ENCODE results near the gene SLC46A1. TPM values are rescaled to one million over a fixed set of nuclear protein-coding genes. Genes with fewer than 3 reads are reported as not detected.

Gene SLC46A1
- total RNA-seq, 1 donor from 2014 or later: 16.1 TPM

DNA sequence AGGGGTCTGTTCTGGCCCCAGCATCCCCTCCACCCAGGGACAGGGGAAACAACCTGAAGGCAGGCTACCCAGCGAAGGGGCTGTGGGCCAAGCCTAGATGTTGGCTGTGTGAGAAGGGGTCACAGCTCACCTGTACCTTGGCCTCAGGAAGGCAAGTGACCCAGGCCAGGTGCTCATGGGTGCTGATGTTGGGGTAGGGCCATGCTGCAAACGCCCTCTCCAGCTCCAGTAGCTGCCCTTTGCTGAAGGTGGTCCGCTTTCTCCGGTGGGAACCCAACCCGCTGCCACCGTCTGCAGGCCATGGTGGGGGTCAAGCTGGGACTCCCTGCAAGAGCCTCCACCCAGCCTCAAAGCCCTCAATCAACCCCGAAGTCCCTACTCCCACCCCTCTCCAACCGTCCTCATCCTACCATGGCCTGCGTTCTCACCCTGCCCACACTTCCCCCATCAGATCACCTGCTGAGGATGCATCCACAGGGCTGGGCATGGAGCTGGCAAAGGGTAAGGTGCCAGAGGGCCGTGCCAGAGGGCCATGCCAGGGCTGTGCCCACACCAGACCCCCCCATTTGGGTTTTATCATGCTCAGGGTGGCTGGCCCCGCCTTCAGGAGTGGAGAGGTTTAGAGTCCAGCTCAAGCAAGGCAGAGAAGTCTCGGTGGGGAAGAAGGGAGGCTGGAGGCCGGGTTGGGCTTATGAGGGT lies 41.2 kb downstream of the SLC46A1 start, which contains the start of gene SEBOX:
Gene SEBOX, minus strand, starts transcription at position 535 of the 699 bp plus-strand sequence. Its CDS starts 48 bp downstream, at position 487.
- Mint-ChIP-seq H3K36me3 (ENCODE audit: insufficient read depth) (peaks cover 8% of the 10 kb centered on the region), H3K9me3 (ENCODE audit: low read depth) (no peaks in the 10 kb centered on the region), H3K4me1 (ENCODE audit: low read depth) (peaks cover 21% of the 10 kb centered on the region), H3K27me3 (no peaks in the 10 kb centered on the region), H3K27ac (no peak within 1 kb of the TSS), H3K4me3 (ENCODE audit: low read depth) (no peak within 1 kb of the TSS)
- DNase-seq (ENCODE audit: low spot score, unreplicated experiment): no peak
- TF ChIP-seq, protein P1, sequence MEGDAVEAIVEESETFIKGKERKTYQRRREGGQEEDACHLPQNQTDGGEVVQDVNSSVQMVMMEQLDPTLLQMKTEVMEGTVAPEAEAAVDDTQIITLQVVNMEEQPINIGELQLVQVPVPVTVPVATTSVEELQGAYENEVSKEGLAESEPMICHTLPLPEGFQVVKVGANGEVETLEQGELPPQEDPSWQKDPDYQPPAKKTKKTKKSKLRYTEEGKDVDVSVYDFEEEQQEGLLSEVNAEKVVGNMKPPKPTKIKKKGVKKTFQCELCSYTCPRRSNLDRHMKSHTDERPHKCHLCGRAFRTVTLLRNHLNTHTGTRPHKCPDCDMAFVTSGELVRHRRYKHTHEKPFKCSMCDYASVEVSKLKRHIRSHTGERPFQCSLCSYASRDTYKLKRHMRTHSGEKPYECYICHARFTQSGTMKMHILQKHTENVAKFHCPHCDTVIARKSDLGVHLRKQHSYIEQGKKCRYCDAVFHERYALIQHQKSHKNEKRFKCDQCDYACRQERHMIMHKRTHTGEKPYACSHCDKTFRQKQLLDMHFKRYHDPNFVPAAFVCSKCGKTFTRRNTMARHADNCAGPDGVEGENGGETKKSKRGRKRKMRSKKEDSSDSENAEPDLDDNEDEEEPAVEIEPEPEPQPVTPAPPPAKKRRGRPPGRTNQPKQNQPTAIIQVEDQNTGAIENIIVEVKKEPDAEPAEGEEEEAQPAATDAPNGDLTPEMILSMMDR (IDR thresholded peaks at IDR 0.05; ENCODE audit: unreplicated experiment): no peak

DNA sequence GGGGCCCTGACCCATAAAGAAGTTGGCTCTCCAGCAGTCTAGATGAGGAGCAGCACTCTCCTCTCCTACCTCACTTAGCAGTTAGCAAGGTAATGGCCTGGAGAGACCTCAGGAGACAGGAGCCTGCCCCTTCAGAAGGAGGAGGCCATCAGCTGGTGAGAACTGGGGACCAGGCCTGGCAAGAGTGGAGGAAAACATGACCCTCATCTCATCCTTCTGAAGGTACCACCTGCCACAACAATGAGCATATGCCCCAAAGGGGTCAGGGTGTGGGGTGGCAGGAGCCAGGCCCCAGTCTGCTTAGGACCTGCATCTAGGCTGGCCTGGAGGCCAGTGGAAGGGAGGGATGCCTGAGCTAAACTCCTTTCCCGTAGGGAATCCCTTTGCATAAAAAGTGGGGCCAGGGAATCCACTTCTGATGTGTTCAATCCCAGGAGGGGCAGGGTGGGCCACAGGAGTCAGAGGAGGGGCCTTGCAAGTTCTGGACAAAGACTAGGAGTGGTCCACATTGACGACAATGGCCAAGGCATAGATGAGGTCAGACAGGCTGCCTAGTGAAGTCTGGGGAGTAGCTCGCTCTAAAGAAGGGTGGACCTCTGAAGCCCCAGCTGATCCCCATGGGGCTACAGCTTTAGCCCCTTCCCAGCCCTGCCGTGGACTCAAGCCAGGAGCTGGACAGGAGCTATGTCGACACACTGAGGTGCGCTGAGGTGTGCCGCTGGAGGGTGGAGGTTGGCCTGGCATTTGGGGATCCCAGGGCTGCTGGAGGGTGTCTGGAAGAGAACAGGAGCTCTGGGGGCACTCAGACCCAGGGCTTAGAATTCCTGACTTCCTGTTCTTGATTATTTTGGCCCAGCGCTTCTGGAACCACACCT lies 42.0 kb downstream of the SLC46A1 start:
- Mint-ChIP-seq H3K9me3 (ENCODE audit: low read depth) (no peaks in the 10 kb centered on the region), H3K27me3 (no peaks in the 10 kb centered on the region), H3K27ac (no peak overlapping the region), H3K36me3 (ENCODE audit: insufficient read depth) (peaks cover 10% of the 10 kb centered on the region), H3K4me3 (ENCODE audit: low read depth) (no peak overlapping the region), H3K4me1 (ENCODE audit: low read depth) (peaks cover 14% of the 10 kb centered on the region)
- TF ChIP-seq, protein P1 (IDR thresholded peaks at IDR 0.05; ENCODE audit: unreplicated experiment): no peak
- DNase-seq (ENCODE audit: low spot score, unreplicated experiment): no peak

DNA sequence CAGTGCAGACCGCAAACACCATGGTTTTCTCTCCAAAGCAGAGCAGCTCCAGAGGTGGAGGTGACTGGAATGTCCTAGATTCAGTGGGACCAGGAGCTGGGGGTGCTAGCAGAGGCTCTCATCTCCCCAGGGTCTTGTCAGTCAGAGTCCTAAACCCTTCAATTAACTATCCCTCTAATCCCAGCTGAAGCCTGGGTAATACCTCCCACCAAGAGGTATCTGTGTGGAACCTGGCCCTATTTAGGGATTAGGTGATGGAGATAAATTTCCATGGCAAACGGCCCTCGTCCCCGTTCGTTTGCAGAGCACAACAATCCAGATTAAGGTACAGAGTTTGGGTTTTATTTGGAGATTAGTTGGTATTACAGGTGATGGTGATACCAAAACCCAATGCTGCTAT lies 42.8 kb downstream of the SLC46A1 start:
- H3K27ac Mint-ChIP-seq: no peak overlapping the region
- TF ChIP-seq, protein P1 (IDR thresholded peaks at IDR 0.05; ENCODE audit: unreplicated experiment): no peak
- H3K4me3 Mint-ChIP-seq (ENCODE audit: low read depth): no peak overlapping the region
- H3K9me3 Mint-ChIP-seq (ENCODE audit: low read depth): no peaks in the 10 kb centered on the region
- H3K36me3 Mint-ChIP-seq (ENCODE audit: insufficient read depth): peaks cover 10% of the 10 kb centered on the region
- DNase-seq (ENCODE audit: low spot score, unreplicated experiment): no peak
- no peaks in the 10 kb centered on the region for H3K27me3 Mint-ChIP-seq
- H3K4me1 Mint-ChIP-seq (ENCODE audit: low read depth): peaks cover 8% of the 10 kb centered on the region

DNA sequence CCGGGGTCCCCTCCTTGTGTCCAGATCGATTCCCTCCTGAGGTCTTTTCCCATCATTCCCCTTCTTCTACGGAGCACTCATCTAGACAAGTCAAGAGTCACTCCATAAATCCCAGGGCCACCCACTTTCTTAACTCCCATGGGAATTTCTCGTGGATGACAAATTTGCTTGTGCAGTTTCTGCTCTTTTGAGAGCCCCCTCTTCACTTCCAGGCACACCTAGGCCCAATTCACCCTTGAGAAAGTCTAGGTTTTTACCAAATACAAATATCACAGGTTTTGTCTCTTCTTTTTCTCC lies 48.2 kb downstream of the SLC46A1 start:
- TF ChIP-seq, protein P1 (IDR thresholded peaks at IDR 0.05; ENCODE audit: unreplicated experiment): no peak
- Mint-ChIP-seq H3K27me3 (no peaks in the 10 kb centered on the region), H3K4me1 (ENCODE audit: low read depth) (peaks cover 18% of the 10 kb centered on the region), H3K27ac (peak overlapping the region; percentile 95), H3K36me3 (ENCODE audit: insufficient read depth) (peaks cover 17% of the 10 kb centered on the region), H3K9me3 (ENCODE audit: low read depth) (no peaks in the 10 kb centered on the region), H3K4me3 (ENCODE audit: low read depth) (peak overlapping the region; percentile 87)
- DNase-seq (ENCODE audit: low spot score, unreplicated experiment): no peak

DNA sequence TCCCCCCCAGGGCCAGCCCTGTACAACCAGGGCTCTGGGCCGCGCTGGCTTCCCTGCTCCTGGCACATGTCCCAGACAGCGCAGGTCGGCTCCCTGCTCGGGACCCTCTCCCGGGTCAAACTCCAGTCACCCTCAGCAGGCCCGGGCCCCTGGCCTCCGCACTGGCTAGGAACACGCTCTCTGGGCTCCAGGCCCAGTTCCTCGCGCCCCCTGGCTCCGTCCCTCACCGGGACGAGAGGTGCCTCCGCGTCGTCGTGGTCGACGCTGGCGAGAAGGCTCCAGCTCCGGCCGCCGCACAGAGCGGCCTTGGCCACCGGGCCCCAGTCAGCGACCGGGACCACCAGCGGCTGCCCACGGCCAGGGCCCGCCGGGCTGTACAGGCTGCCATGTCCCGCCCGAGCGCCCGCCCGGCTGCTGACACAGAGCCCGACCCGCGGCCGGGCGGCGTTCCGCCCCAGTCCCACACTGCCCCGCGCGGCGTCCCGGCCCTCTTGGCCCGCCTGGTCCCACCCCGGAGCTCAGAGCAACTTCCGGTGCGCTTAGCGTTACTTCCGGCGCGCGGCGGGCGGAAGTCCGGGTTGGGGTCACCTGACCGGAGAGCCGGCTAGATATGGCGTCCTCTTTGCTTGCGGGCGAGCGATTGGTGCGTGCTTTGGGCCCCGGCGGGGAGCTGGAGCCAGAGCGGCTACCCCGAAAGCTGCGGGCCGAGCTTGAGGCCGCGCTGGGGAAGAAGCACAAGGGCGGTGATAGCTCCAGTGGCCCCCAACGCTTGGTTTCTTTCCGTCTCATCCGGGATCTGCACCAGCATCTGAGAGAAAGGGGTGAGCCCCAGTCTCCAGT lies 48.7 kb downstream of the SLC46A1 start, which contains the start of gene POLDIP2:
Gene POLDIP2, minus strand, starts transcription at position 467 of the 840 bp plus-strand sequence. Its CDS starts 79 bp downstream, at position 388.
- Mint-ChIP-seq H3K36me3 (ENCODE audit: insufficient read depth) (peaks cover 17% of the 10 kb centered on the region), H3K4me1 (ENCODE audit: low read depth) (peaks cover 18% of the 10 kb centered on the region), H3K27me3 (no peaks in the 10 kb centered on the region), H3K4me3 (ENCODE audit: low read depth) (peak within 1 kb of the TSS; percentile 87), H3K27ac (peak within 1 kb of the TSS; percentile 95), H3K9me3 (ENCODE audit: low read depth) (no peaks in the 10 kb centered on the region)
- peak; percentile 88 for DNase-seq (ENCODE audit: low spot score, unreplicated experiment)
- TF ChIP-seq, protein P1 (IDR thresholded peaks at IDR 0.05; ENCODE audit: unreplicated experiment): peak; percentile 15
